Measurements from ENCODE around the gene AUTS2.

The AUTS2 gene

GRCh38 chr7:70706698-70707097, 1108.4 kb downstream of the AUTS2 start:
- DNase-seq (ENCODE audit: low spot score), result no peak
- Histone ChIP-seq H3K27ac (ENCODE audit: poor library complexity, severe bottlenecking) (no peak overlapping the region), H3K4me3 (ENCODE audit: severe bottlenecking) (no peak overlapping the region), H3K36me3 (ENCODE audit: low read depth) (no peaks in the 10 kb centered on the region), H3K27me3 (ENCODE audit: insufficient read depth, poor library complexity, severe bottlenecking) (no peaks in the 10 kb centered on the region), H3K4me1 (ENCODE audit: insufficient read depth, poor library complexity, severe bottlenecking) (no peaks in the 10 kb centered on the region), H3K9me3 (ENCODE audit: severe bottlenecking) (no peaks in the 10 kb centered on the region)
- TF ChIP-seq CTCF (IDR thresholded peaks at IDR 0.05; ENCODE audit: poor library complexity, severe bottlenecking), result no peak
- no peak for ATAC-seq (ENCODE audit: low read depth)

GRCh38 chr7:70707823-70708243, 1109.6 kb downstream of the AUTS2 start:
- no peaks in the 10 kb centered on the region for H3K36me3 ChIP-seq (ENCODE audit: low read depth)
- no peaks in the 10 kb centered on the region for H3K4me1 ChIP-seq (ENCODE audit: insufficient read depth, poor library complexity, severe bottlenecking)
- ATAC-seq (ENCODE audit: low read depth), result no peak
- H3K4me3 ChIP-seq (ENCODE audit: severe bottlenecking), result no peak overlapping the region
- H3K27me3 ChIP-seq (ENCODE audit: insufficient read depth, poor library complexity, severe bottlenecking), result no peaks in the 10 kb centered on the region
- no peak for DNase-seq (ENCODE audit: low spot score)
- no peak overlapping the region for H3K27ac ChIP-seq (ENCODE audit: poor library complexity, severe bottlenecking)
- H3K9me3 ChIP-seq (ENCODE audit: severe bottlenecking), result no peaks in the 10 kb centered on the region
- no peak for TF ChIP-seq CTCF (IDR thresholded peaks at IDR 0.05; ENCODE audit: poor library complexity, severe bottlenecking)

- TF ChIP-seq CTCF (IDR thresholded peaks at IDR 0.05; ENCODE audit: poor library complexity, severe bottlenecking), result no peak
- DNase-seq (ENCODE audit: low spot score), result no peak
- Histone ChIP-seq H3K4me1 (ENCODE audit: insufficient read depth, poor library complexity, severe bottlenecking) (no peaks in the 10 kb centered on the region), H3K36me3 (ENCODE audit: low read depth) (no peaks in the 10 kb centered on the region), H3K27ac (ENCODE audit: poor library complexity, severe bottlenecking) (peak overlapping the region; percentile 37), H3K4me3 (ENCODE audit: severe bottlenecking) (no peak overlapping the region), H3K27me3 (ENCODE audit: insufficient read depth, poor library complexity, severe bottlenecking) (no peaks in the 10 kb centered on the region), H3K9me3 (ENCODE audit: severe bottlenecking) (no peaks in the 10 kb centered on the region)
- peak; percentile 70 for ATAC-seq (ENCODE audit: low read depth)
These were observed 1111.8 kb downstream of the AUTS2 start for GRCh38 chr7:70710011-70710480.

GRCh38 chr7:70710651-70711050, 1112.4 kb downstream of the AUTS2 start:
- Histone ChIP-seq H3K4me3 (ENCODE audit: severe bottlenecking) (no peak overlapping the region), H3K4me1 (ENCODE audit: insufficient read depth, poor library complexity, severe bottlenecking) (no peaks in the 10 kb centered on the region)
- no peak for ATAC-seq (ENCODE audit: low read depth)

More at GRCh38 chr7:70710651-70711050, 1112.4 kb downstream of the AUTS2 start:
- peak overlapping the region; percentile 37 for H3K27ac ChIP-seq (ENCODE audit: poor library complexity, severe bottlenecking)
- no peaks in the 10 kb centered on the region for H3K9me3 ChIP-seq (ENCODE audit: severe bottlenecking)
- DNase-seq (ENCODE audit: low spot score), result no peak
- no peak for TF ChIP-seq CTCF (IDR thresholded peaks at IDR 0.05; ENCODE audit: poor library complexity, severe bottlenecking)
- H3K36me3 ChIP-seq (ENCODE audit: low read depth), result no peaks in the 10 kb centered on the region
- no peaks in the 10 kb centered on the region for H3K27me3 ChIP-seq (ENCODE audit: insufficient read depth, poor library complexity, severe bottlenecking)
